Neural progenitor cell (in vitro differentiated cells): ENCODE results near the gene ZKSCAN4.

Experiments used
- EZH2 ChIP-seq: fragments of 200-600 bp; sonication (generic); IDR thresholded peaks from 2 replicates; pipeline ENCODE4 v1.6.1; 2017; ENCODE audit warnings: antibody characterized with exemption, mild to moderate bottlenecking, moderate library complexity
- EZH2phosphoT487 ChIP-seq: fragments of 200-600 bp; sonication (generic); IDR thresholded peaks from 2 replicates; pipeline ENCODE4 v1.6.1; 2017; ENCODE audit warnings: antibody characterized with exemption
- TF ChIP-seq, protein P1 (sequence below): fragments of 200-600 bp; sonication (generic); IDR thresholded peaks from 2 replicates; pipeline ENCODE4 v1.5.1; 2017; ENCODE audit warnings: antibody characterized with exemption, mild to moderate bottlenecking

DNA sequence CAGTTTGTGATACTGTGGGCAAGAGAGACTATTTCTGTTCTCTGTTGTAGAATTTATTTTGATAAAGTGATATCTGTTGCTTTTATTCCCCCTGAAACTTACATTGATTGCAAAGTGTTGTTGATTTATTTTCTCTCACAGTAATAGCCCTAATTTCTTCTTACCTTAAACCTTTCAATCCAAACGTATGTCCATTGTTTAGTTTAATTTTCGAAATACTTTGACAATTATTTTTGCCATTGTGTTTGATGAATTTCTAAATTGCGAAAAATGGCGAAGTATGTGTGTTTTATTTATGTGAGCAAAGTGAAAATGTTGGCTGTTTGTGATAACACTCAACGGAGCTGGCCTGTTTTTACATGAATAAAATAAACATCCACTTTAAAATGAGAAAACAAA is 14.5 kb upstream of the ZKSCAN4 start:
- TF ChIP-seq, protein P1, sequence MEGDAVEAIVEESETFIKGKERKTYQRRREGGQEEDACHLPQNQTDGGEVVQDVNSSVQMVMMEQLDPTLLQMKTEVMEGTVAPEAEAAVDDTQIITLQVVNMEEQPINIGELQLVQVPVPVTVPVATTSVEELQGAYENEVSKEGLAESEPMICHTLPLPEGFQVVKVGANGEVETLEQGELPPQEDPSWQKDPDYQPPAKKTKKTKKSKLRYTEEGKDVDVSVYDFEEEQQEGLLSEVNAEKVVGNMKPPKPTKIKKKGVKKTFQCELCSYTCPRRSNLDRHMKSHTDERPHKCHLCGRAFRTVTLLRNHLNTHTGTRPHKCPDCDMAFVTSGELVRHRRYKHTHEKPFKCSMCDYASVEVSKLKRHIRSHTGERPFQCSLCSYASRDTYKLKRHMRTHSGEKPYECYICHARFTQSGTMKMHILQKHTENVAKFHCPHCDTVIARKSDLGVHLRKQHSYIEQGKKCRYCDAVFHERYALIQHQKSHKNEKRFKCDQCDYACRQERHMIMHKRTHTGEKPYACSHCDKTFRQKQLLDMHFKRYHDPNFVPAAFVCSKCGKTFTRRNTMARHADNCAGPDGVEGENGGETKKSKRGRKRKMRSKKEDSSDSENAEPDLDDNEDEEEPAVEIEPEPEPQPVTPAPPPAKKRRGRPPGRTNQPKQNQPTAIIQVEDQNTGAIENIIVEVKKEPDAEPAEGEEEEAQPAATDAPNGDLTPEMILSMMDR, result no peak
- TF ChIP-seq EZH2 (no peak), EZH2phosphoT487 (no peak)
